ENCODE results near the gene MLPH.

MLPH gene

DNA sequence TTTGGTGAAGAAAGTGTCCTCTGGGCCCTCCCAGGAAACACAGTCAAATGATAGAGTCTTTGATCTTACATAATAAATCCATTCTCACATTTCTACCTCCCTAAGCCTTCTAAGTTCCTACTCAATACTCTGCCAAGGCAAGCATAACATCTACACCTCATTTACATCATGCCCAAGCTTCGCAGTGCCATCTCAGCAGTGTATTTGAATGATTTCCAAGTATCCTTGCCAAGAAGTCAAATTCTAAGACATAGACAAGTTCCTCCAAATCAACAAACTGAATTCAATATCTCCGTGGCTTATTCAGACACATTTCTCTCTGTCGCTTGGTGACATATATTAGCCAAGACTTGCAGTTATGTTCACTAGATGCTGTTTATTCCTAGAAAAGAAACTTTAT, 8.1 kb upstream of the MLPH start:
- H3K4me3 ChIP-seq (ENCODE audit: low read depth, low read length) = no peak overlapping the region
- DNase-seq (ENCODE audit: low read depth) = peak; percentile 70
- TF ChIP-seq, protein P1, sequence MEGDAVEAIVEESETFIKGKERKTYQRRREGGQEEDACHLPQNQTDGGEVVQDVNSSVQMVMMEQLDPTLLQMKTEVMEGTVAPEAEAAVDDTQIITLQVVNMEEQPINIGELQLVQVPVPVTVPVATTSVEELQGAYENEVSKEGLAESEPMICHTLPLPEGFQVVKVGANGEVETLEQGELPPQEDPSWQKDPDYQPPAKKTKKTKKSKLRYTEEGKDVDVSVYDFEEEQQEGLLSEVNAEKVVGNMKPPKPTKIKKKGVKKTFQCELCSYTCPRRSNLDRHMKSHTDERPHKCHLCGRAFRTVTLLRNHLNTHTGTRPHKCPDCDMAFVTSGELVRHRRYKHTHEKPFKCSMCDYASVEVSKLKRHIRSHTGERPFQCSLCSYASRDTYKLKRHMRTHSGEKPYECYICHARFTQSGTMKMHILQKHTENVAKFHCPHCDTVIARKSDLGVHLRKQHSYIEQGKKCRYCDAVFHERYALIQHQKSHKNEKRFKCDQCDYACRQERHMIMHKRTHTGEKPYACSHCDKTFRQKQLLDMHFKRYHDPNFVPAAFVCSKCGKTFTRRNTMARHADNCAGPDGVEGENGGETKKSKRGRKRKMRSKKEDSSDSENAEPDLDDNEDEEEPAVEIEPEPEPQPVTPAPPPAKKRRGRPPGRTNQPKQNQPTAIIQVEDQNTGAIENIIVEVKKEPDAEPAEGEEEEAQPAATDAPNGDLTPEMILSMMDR (IDR thresholded peaks at IDR 0.05; ENCODE audit: control insufficient read depth, extremely low read depth, insufficient read depth) = no peak

DNA sequence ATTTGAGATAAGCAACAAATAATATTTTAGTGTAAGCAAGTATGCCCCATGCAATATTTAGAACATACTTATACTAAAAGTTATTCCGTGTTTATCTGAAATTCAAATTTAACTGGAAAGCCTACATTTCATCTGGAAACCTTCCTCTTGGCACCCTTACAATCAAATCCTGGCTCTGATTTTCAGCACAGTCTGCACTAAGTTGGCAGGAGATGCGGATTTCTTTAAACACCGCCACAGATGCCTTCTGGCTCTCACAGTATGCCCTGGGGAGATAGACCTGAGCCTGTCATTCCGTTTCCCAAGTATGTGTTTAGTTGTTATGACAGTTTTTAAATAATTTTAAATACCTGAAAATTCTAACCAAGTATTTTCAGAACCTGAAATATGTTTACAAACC, 7.3 kb upstream of the MLPH start:
- H3K4me3 ChIP-seq (ENCODE audit: low read depth, low read length) = no peak overlapping the region
- peak; percentile 56 for DNase-seq (ENCODE audit: low read depth)
- TF ChIP-seq, protein P1 (IDR thresholded peaks at IDR 0.05; ENCODE audit: control insufficient read depth, extremely low read depth, insufficient read depth) = no peak

DNA sequence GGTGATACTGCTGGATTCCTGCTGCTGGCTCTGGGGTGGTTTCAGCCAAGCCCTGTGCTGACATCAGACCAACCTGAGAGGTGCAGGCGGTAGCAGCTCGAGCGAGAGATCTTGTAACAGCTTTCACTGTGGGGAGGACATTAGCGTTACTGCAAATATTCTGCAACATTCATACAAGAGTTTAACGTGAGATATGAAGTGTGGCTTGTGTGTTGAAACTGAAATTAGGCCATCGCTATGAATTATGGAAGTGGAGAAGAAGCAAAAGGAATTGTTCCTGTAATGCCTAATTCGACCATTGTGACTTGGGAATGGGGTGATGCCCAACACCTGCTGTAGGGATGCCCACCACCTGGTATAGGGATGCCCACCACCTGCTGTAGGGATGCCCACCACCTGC, 6.5 kb upstream of the MLPH start:
- TF ChIP-seq, protein P1 (IDR thresholded peaks at IDR 0.05; ENCODE audit: control insufficient read depth, extremely low read depth, insufficient read depth) = no peak
- DNase-seq (ENCODE audit: low read depth) = no peak
- no peak overlapping the region for H3K4me3 ChIP-seq (ENCODE audit: low read depth, low read length)

DNA sequence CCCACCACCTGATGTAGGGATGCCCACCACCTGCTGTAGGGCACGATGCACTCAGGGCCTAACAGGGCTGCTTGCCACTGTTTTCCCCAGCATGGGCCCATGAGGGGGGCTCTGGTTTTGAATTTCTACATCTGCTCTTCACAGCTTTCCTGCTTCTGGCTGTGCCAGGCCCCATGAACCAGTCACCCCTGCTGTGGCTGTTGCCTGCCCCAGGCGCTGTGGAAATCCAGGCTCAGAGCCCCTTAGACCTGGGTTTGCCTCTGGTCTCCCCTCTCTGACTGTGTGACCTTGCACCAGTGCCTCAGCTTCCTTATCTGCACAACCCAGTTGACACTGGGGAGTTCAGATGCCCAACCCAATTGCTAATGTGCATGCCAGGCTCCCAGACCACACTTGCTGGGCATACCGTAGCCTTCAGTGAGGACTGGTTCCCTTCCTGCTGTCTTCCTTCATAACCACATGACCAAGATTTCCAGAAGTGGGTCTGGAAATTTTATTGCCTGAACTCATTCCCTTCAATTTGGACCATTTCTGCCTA, 6.0 kb upstream of the MLPH start:
- TF ChIP-seq, protein P1 (IDR thresholded peaks at IDR 0.05; ENCODE audit: control insufficient read depth, extremely low read depth, insufficient read depth) = no peak
- H3K4me3 ChIP-seq (ENCODE audit: low read depth, low read length) = no peak overlapping the region
- DNase-seq (ENCODE audit: low read depth) = no peak

DNA sequence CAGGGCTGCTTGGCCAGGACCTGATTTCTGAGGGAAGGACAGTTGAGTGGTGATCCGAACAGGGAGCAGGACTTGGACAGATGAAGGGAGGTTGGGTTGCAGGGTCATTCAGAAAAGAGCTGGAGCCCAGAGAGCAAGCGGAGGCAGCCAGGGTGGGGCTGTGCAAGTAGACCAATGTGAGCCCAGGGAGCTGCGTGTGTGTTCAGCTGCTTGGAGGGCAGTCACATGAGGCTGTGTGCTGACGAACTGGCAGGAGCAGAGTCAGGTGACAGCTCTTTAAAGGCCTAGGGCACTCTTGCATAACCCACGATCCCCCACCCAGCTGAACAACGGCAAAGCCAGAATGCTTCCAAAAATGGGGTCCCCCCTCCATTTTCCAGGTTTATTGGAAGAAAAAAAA, 4.6 kb upstream of the MLPH start:
- H3K4me3 ChIP-seq (ENCODE audit: low read depth, low read length) = no peak overlapping the region
- no peak for DNase-seq (ENCODE audit: low read depth)
- TF ChIP-seq, protein P1 (IDR thresholded peaks at IDR 0.05; ENCODE audit: control insufficient read depth, extremely low read depth, insufficient read depth) = no peak

DNA sequence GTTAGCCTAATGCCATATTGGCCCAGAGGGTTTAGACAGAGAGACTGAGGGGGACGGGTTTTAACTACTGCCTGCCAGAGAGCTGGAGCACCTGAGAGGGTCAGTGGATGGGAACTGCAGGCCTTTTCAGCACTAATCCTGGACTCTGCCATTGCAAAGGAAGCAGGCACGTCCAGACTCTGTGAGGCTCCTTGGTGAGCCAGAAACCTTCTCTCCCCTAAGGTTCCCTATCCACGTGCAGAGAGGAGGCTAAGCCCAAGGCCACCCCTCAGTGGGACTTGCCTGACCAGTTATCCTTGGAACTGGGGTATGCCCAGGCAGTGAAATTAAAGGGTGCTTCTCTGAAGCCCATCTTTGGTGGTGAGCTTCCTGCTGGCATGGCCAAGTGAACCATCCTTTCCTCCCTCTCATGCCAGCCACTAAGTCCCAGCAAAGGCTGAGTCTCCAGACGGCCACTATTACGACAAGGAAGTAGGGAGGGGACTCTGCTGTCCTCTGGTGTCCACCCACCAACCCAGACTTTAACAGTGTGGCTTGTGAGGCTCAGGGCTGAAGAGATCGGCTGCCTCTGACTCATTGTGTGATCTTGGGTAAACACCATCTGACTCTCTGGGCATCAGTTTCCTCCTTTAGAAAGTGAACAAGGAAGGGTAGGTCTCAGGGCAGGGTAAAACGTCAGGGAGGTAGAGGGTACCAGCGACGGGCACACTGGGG, 3.9 kb upstream of the MLPH start:
- DNase-seq (ENCODE audit: low read depth) = no peak
- no peak overlapping the region for H3K4me3 ChIP-seq (ENCODE audit: low read depth, low read length)
- TF ChIP-seq, protein P1 (IDR thresholded peaks at IDR 0.05; ENCODE audit: control insufficient read depth, extremely low read depth, insufficient read depth) = peak; percentile 21; the same call in 1 of the 2 replicates

DNA sequence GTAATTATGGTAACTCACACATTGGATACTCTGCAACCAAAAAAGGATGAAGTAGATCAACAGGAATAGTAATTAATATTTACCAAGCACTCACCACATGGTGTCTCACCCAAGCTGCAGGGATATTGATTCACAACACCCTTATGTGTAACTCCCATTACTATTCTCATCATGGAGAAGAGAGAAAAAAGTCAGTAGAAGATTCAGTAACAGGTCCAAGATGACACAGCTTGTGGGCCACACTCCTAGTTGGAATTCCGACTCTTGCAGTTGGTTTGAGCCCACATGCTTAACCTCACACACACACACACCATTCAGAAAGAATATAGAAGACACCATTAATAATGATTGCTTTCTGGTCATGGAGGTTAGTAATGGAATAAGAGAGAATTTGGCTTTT, 1.7 kb upstream of the MLPH start:
- H3K4me3 ChIP-seq (ENCODE audit: low read depth, low read length) = no peak overlapping the region
- DNase-seq (ENCODE audit: low read depth) = no peak
- TF ChIP-seq, protein P1 (IDR thresholded peaks at IDR 0.05; ENCODE audit: control insufficient read depth, extremely low read depth, insufficient read depth) = no peak
